Colon (tissue), 2 donors: ENCODE results near the gene NUS1.
"Not testable (repeated sequence)": the region's sequence is repeated elsewhere in the genome, so short reads cannot be mapped to it uniquely, and the experiment has no call there.

Experiments
- FAIRE-seq: peaks from 2 replicates; lab custom pipeline; 2012; peaks lifted over from hg19 to GRCh38; lab: Jason Lieb, UNC
- donor health status: control.
- donor health status: control.

Gene NUS1

DNA sequence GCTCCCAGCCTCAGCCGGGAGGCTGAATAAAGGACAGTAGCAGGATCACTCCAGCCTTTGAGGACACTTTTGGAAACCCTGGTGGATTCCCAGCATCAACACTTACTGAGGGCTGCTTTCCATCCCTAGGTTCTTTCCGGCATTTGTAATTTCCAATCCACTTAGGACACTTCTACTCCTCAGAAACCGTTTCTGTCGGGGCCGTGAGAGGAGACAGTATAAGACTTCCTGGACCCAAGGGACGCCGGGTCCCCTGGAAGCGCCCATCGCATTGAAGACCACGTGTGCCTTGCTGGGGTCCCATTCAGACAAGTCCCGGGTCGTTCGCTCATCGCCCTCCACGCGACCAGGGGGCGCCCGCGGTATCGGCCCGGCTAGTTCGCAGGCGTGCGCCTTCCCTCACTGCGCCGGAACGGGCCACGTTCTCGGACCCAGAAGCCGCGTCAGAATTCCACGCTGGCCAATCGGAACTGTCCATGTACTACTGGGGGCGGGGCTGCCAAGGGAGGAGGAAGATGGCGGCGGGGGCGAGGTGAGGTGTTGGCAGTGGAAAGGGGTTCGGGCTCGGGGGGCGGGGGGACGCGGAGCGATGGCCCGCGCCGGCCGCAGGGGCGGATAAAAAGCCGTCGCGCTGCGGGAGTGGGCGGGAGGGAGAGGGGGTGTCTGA, at the start of gene NUS1:
Gene NUS1 (plus strand): TSS at position 479 of the 667 bp plus-strand sequence. CDS start 202 bp downstream, outside the sequence.
- FAIRE-seq, result no peak

DNA sequence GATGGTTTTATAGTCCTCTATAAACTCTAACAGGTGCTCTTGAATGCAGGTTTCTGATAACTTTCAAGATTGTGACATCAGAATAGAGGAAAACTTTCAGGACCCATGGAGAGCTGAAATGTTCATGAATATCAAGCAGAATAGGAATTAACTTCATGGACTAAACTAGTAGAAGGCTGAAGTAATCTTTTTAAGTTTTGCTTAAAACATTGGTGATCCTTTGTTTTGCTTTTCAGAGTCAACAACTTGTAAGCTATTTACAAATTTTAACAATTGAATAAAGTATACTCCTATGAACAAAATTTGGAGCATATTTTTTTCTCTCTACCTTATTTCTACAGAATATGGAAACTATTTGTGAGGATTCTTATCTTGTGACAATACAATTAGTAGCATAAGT, 47.7 kb upstream of the NUS1 start:
- FAIRE-seq, result no peak

DNA sequence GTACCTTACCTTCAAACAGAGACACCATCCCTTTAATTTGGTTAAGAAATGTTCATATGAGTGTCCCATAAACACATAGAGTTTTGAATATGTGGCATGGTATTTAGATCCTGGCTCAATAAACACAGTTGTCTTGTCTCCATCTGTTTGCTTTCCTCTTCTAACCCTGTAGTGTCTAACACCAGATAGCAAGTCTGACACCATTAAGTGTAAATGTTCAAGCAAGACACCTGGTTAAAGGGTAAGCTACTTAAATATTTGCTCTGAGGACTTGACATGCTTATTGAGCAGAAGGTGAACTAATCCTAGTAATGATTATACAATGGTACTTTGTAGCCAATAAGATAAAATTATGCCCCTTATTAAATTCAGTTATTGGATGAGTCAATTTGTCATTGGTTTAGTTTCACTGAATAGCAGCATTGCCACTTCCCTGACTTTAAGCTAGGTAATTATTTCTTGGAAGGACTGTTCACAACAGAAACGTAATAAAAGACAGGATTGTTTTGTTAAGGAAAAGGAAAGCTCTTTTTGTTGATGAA, 46.1 kb upstream of the NUS1 start:
- FAIRE-seq, result no peak

DNA sequence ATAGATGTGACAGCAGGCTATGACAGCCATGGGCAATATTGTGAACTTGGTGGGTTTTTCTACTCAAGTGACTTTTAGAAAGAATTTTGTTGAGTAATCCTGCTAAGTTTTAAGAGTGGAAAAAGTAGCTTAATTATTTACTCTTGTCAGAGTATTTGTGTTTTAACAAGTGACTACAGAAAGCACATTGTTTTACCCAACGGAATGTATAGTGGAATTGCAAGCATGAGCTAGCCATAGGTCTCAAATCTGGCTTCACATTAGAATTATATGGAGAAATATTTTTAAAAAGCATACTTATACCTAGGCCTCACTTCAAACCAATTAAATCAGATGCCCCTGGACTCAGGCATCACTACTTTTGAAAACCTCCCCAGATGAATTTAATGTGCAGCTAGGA, 37.5 kb upstream of the NUS1 start:
- no peak for FAIRE-seq

DNA sequence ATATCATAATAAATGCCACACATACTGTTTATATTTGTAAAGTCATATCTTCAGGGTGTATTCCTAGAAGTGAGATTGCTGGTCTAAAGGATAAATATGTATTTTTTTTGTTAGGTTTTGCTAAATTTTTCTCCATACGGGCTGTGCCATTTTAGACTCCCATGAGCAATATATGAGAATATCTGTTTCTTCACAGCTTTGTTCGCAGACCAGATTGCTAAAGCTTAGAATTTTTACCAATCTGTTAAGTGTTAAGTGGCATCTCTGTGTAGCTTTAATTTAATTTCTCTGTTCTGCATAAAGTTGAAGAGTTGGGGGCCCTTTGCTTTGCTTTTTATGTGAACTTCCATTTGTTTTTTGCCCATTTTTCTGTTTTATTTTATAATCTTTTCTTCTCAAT, 32.3 kb upstream of the NUS1 start:
- no peak for FAIRE-seq

DNA sequence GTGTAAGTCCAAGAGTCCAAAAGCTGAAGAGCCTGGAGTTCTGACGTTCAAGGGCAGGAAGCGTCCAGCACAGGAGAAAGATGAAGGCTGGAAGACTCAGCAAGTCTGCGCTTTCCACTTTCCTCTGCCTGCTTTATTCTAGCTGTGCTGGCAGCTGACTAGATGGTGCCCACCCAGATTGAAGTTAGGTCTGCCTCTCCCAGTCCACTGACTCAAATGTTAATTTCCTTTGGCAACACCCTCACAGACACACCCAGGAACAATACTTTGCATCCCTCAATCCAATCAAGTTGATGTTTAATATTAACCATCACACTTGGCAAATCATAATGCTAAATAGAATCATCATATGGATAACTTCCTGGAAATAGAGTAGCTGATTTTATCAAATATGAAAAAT, 23.3 kb upstream of the NUS1 start:
- FAIRE-seq, result not testable (repeated sequence)

DNA sequence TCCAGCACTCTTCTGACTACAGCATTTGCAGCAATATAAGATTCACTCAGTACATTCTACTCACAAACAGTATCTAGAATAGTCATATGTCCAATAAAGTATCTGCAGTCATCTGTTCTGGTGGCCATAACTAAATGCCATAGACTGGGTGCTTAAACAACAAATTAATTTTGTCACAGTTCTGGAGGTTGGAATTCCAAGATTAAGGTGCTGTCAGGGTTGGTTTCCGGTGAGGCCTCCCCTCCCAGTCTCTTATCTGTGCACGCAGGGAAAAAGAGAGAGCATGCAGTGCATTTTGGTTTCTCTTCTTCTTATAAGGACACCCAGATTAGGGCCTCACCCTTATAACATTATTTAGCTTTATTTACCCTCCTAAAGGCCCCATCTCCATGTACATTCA, 21.3 kb upstream of the NUS1 start:
- no peak for FAIRE-seq

DNA sequence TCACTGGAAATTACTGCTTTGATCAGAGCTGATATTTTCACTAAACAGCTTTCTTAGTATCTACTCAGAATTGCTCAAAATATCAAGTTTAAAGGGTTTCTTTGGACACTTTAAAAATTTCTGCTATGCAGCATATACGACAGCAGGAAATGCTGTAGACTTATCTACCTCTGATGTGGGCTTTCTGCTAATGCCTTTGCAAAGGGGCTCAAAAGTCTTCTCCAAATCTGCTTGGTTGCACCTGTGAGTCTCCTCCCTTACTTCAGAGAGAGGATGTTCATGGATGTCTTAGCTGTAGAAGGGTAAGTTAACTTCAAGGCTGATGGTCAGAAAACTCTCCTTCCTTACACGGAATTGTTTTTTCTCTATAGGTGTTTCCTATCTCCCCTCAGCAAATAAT, 19.9 kb upstream of the NUS1 start:
- FAIRE-seq, result no peak

DNA sequence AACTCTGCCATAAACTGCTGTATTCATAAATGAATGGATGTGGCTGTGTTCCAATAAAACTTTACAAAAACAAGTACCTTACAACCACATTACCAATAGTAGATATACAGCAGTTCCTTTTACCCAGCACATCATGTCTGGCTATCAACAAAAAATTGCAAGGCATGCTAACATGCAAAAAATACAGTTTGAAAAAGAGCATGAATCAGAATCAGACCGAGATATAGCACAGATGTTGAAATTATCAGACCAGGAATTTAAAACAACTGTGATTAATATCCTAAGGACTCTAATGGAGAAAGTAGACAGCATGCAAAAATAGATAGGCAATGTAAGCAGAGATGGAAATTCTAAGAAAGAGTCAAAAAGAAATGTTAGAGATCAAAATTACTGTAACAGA, 8.4 kb upstream of the NUS1 start:
- FAIRE-seq, result no peak

DNA sequence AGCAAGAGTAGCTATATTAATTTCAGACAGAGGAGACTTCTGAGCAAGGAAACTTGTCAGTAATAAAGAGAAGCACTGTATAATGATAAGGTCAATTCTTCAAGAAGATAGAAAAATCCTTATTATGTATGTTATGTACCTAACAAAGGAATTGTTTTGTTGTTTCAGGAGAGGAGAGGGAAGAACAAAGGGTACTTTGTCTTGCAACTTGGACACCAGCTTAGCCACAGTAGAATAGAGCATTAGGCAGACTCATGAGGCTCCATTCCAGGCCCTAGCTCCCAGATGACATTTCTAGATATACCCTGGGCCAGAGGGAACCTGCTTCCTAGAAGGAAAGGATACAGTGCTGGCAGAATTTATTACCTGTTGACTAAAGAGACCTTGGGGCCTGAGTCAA, 6.5 kb upstream of the NUS1 start:
- no peak for FAIRE-seq

DNA sequence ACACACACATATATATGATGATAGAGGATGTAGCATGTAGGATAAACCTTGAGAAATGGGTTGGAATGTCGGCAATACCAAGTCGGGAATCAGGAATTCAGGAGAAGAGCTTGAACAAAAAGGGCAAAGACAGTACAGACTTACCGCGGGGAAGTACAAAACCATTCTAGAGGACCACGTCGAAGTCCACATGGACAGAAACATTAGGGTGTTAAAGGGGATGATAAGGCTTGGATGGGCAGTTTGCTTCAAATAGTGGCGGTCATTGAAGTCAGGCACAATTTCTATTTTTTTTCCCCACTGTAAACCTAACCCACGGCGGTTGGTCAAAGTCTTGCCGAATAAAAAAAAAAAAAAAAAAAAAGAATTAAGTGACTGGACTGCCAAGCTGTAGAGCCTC, 766 bp upstream of the NUS1 start:
- no peak for FAIRE-seq

DNA sequence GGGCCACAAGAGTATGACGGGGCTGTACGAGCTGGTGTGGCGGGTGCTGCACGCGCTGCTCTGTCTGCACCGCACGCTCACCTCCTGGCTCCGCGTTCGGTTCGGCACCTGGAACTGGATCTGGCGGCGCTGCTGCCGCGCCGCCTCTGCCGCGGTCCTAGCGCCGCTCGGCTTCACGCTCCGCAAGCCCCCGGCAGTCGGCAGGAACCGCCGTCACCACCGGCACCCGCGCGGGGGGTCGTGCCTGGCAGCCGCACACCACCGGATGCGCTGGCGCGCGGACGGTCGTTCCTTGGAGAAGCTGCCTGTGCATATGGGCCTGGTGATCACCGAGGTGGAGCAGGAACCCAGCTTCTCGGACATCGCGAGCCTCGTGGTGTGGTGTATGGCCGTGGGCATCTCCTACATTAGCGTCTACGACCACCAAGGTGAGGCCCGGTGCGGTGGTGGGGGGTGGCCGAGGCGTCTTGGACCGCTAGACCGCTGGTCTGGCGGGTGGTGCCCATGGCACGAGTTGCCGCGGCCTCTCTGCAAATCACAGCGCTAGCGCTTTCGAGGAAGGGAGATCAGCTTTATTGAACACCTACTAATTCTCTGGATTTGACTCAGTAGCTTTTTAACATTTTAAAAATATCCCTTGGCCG, 511 bp downstream of the NUS1 start:
- not testable (repeated sequence) for FAIRE-seq

DNA sequence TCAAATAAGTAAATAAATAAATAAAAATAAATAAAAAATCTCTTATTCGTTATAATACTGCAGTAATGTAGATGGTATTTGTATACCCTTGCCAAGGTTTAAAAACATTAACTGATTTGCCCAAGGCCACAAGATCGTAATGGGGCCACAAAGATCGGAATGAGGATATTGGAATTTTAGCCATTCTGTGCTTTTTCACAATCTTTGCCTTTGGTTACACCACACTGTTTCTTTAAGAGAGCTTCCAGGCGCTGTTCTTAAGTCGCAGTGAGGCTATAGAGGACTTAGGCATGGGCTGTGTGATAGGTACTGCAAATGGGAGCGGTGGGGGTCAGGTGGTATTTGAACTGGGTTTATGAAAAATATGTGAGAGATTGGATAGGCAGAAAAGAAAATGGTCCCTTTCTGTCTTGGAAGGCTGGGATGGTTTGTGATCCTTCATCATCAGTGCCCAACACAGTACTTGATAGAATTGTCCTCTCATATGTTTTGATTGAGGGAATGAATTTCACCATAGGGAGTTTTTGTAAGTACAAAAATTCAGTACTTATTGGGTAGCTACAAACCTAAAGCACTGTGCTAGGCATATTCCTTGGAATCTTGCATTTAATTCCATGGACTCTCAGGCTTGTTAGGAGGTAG, 1.4 kb downstream of the NUS1 start:
- no peak for FAIRE-seq

DNA sequence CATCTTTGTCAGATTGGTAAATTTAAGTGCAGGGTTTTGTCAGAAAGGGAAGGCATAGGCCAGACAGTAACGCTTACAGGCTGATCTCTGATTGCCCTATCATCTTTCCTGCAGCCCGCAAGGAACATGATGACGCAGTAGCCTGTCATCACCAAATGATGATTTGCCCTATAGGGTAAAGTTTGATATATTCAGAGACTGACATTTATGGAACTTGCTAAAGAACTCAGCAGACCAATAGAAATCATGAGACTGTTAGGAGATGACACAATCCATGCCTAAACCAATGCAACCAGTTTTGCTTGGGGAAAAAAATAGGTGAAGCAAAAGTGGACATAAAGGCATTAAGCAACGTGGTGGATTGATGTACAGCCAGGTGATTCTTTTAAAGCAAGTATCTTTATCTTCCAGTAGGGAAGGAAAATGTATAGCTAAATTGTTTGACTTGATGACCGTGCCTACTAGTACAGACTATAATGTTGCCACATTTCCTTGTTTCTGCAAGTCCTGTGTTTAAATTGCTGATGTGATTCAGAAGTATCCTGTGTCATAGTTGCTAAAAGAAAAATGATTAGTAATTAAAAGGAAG, 2.4 kb downstream of the NUS1 start:
- FAIRE-seq, result no peak

DNA sequence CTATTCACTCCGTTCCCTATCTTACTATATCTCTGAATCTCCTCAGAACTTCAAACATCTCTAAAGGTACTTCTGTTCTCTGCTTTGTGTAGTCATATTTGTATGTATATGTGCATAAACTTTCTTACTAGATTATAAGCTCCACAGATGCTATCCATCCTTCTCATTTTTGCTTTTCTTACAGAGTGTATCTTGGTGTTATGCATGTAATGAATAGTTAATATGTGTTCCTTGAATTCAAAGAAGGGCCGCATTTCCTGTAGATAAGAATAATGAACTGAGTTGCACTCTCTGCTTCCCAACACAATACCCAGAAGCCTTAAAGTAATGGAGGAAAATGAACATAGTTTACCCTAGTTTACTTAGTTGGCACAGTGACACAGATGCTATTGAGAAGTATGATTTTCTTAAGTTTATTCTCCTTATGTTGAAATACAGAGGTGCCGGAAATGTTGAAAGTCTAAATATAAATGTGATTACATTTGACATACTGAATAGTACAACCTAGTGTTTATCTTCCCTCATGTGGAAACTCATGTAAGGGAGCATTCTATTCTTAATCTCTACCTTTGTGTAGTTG, 6.0 kb downstream of the NUS1 start:
- no peak for FAIRE-seq

DNA sequence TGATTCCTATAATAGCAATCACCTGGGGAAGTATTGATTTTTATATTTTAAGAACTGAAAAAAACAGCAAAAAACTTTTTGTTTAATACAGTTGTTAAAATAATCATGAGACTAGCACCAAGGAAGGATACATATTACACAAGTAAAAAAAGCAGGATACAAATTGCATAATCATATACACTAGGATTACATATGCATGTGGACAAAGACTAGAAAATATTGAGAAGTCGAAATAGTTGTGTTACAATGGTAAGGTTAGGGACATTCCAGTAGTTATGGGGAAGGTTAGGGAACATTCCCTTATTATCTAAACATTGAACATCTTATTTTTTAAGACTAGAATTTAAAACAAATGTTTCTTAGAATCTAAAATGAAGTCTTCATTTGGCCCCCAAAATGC, 9.5 kb downstream of the NUS1 start:
- FAIRE-seq, result no peak

DNA sequence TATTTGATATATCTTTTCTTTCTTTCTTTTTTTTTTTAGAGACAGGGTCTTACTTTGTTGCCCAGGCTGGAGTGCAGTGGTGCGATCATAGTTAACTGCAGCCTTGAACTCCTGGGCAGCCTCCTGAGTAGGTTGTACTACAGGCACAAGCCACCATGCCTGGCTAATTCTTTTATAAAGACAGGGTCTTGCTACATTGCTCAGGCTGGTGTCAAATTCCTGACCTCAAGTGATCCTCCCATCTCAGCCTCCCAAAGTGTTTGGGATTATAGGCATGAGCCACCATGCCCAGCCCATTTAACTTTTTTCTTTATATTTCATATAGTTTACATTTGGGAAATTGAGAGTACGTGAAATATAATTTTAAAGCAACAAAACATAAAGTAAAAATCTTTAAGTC, 10.1 kb downstream of the NUS1 start:
- no peak for FAIRE-seq

DNA sequence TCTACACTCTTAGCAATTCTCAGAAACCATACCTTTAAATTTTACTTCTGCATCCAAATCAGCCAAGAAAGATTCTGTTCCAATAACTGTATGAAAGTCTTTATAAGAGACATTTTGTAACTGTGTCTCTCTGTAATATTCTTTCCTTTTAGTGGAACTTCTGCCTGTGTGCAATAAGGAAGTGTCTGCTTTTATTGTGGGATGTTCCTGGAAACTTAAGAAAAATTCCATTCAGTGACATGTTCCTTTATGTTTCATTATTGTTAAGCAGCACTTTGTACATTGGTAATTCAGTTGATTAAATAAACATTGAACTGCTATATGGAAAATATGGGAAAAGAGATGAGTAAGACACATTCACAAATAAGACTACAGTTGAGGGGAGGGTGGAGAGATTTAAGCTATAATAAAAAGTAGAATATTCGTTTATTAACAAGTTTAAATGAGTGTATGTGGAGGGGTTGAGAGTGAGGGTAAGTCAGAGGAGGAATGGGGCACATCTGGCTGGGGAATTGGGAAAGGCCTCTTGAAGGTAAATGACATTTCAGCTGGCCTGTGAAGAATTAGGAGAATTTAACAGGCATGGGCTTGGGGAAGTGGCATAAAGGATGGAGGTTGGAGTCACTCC, 11.9 kb downstream of the NUS1 start:
- no peak for FAIRE-seq

DNA sequence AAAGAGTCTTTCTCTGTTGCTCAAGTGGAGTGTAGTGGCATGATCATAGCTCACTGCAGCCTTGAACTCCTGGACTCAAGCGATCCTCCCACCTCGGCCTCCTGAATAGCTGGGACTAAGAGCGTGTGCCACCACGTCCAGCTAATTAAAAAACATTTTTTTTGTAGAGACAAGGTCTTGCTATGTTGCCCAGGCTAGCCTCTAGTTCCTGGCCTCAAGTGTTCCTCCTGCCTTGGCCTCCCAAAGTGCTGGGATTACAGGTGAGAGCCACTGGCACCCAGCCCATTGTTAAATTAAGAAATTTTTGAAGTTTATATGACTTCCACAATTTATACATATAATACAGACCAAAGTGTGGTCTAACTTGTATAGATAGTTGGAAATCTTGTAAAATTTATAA, 14.3 kb downstream of the NUS1 start:
- FAIRE-seq, result not testable (repeated sequence)

DNA sequence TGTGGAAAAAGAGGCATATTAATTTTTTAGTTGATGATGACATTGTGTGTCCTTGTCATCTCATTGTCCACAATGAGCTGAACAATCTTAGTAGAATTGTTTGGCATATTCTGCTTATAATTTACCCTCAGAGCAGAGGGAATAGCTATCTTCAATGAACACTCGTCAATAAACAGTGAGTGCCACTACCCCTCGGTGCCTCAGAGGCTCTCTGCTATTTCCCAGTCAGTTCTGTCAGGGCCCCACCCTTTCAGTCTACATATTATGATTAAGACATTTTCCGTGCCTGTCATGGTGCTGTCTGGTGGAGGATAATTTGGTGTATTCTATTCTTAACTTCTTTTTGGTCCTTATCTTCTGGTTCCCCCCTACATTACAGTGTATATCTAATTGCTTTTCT, 31.2 kb downstream of the NUS1 start:
- no peak for FAIRE-seq

DNA sequence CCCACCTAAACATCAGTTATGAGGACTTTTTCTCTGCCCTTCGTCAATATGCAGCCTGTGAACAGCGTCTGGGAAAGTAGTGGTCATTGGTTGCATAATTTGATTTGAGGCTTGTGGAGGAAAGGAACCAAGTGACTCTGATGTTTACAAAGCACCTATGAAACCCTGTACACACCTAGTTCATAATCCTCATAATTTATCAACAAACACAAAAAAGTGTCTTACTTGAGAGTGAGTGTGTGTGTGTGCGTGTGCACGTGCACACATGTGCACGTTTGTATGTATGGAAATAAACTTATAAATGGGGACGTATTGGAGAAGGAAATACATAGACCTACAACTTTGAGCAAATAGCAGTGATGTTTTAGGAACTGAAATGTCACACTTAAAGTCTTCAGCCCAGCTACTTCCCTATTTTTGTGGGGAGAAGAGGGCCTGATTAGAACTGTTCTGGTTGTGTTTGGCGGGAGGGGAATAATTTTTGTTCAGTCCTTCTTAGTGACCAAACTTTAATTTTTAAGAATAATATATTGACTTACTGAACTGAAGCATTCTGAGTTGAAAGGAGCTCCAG, 31.8 kb downstream of the NUS1 start:
- peak; percentile 51 for FAIRE-seq

DNA sequence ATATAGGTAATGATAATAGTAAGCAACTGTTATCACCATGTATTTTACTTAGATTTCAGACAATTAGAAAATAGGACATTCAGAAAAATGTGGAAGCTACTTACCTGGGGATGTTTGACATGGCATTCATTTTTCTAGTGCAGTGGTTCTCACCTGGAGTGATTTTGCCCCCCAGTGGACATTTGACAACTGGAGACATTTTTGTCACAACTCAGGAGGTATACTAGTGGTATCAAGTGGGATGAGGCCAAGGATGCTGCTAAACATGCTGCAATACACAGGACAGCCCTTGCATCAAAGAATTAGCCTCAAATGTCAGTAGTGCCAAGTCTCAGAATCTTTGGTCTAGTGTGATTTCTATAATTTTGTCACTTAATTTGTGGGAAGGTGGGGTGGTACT, 36.1 kb downstream of the NUS1 start:
- no peak for FAIRE-seq
